GM12872 (cell line): ENCODE results near the gene OR4L1.

Experiments used
- CTCF ChIP-seq: IDR thresholded peaks from 3 replicates; pipeline ENCODE4 v1.5.1; 2011; ENCODE audit warnings: low read depth, mild to moderate bottlenecking, low read length, moderate library complexity; ENCODE audit not compliant: insufficient read depth

Gene OR4L1, protein sequence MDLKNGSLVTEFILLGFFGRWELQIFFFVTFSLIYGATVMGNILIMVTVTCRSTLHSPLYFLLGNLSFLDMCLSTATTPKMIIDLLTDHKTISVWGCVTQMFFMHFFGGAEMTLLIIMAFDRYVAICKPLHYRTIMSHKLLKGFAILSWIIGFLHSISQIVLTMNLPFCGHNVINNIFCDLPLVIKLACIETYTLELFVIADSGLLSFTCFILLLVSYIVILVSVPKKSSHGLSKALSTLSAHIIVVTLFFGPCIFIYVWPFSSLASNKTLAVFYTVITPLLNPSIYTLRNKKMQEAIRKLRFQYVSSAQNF

GRCh38 chr14:20059745-20060144 is at the start of gene OR4L1:
OR4L1 (plus strand) TSS chr14:20060045; CDS start chr14:20060045, 0 bp downstream.
- TF ChIP-seq CTCF = no peak

DNA sequence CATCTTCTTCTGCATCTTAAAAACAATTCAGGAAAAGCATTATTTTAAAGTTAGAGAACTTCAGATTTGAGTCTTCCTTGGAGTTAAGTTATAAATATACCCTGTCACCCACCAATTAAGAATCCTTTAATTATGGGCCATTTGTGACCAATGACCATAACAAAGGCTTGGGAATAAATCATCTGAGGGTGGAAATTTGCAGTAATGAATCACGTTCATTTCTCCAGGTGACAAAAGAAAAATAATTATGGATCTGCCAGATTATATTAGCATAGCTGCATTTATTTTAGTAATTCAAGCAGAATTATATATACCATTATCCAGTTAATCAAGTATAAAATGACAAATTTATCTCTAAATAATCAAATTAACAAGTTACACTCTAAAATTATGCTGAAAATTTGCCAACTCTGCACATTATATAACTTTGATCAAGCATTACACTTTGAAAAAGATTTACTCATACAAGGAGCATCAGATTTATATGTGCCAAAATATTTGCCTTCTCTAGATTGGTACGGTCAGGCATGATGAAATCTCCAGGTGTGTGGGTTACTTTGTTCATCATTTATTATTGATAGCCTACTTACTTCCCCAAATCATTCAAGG is 40.5 kb upstream of the OR4L1 start, which contains the start of gene OR4K14:
Gene OR4K14, minus strand, starts transcription at position 51 of the 609 bp plus-strand sequence. CDS start 4,114 bp downstream, outside the sequence.
- TF ChIP-seq CTCF = no peak

GRCh38 chr14:20031058-20031457 is 28.8 kb upstream of the OR4L1 start:
- TF ChIP-seq CTCF = no peak

- TF ChIP-seq CTCF = no peak
These were observed 24.4 kb upstream of the OR4L1 start for GRCh38 chr14:20035449-20035848.

GRCh38 chr14:20035938-20036337 is 23.9 kb upstream of the OR4L1 start, which contains the start of gene OR4K13:
OR4K13 (minus strand) TSS chr14:20036038; CDS start chr14:20034758, 1,280 bp downstream.
- no peak for TF ChIP-seq CTCF

DNA sequence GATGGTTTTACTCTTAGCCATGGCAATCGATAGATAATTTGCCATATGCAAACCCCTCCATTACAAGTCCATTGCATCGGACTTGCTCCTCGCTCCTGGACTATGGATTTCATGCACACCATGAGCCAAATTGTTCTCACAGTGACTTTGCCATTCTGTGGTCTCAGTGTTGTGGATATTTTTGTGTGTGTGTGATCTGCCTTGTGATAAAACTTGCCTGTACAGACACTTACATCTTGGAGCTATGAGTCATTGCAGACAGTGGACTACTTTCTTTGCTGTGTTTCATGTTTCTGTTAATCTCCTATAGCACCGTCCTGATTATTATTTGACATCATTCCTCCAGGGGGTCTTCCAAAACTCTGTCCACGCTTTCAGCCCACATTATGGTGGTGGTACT is 15.6 kb upstream of the OR4L1 start:
- no peak for TF ChIP-seq CTCF

DNA sequence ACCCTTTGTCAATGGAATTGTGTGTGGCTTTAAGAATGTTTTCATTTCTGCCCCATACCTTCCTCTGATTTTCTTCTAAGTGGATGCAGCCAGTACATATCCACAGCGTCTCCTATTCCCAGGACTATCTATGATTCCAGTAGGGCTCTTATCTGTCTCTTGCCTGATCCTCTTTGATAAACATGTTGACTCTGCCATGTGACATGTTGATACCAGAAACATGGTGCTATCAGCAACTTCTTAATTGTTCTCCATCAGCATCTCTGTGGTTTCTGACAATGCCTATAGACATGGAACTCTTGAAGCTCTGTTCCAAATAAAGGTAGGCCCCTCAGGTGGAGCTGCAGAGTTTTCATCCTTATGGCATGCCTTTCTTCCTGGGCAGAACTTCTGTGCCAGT is 11.6 kb upstream of the OR4L1 start:
- TF ChIP-seq CTCF = no peak
